Measurements from ENCODE around the gene MIAT. TPM values are rescaled to one million over a fixed set of nuclear protein-coding genes. Genes with fewer than 3 reads are reported as not detected.

Gene MIAT
- total RNA-seq, 4 donors from 2014 or later = 0.72 to 7.6 (median 1.1) TPM

- Histone ChIP-seq H3K9me3 (no peaks in the 10 kb centered on the region), H3K27ac (no peak overlapping the region), H3K36me3 (no peaks in the 10 kb centered on the region), H3K4me1 (peaks cover 25% of the 10 kb centered on the region), H3K27me3 (peaks cover 36% of the 10 kb centered on the region), H3K4me3 (no peak overlapping the region)
- DNase-seq (ENCODE audit: low spot score in 2 of 2) = no peak
- TF ChIP-seq POLR2A (IDR thresholded peaks at IDR 0.05) = no peak
- TF ChIP-seq EP300 (IDR thresholded peaks at IDR 0.05) = no peak
- no peak for TF ChIP-seq CTCF (IDR thresholded peaks at IDR 0.05)
- TF ChIP-seq POLR2AphosphoS5 (IDR thresholded peaks at IDR 0.05) = no peak
- WGBS = 89% methylated on average over 7 of the region's 7 CpGs
These were observed 3.7 kb downstream of the MIAT start for GRCh38 chr22:26660961-26661578.

- 68% methylated on average over 2 of the region's 2 CpGs for WGBS
- no peak for TF ChIP-seq POLR2A (IDR thresholded peaks at IDR 0.05)
- TF ChIP-seq EP300 (IDR thresholded peaks at IDR 0.05) = no peak
- TF ChIP-seq CTCF (IDR thresholded peaks at IDR 0.05) = no peak
- no peak for DNase-seq (ENCODE audit: low spot score in 2 of 2)
- H3K27me3 ChIP-seq = peaks cover 31% of the 10 kb centered on the region
- no peak overlapping the region for H3K4me3 ChIP-seq
- no peak overlapping the region for H3K27ac ChIP-seq
- H3K4me1 ChIP-seq = peaks cover 21% of the 10 kb centered on the region
- no peaks in the 10 kb centered on the region for H3K9me3 ChIP-seq
- no peaks in the 10 kb centered on the region for H3K36me3 ChIP-seq
These were observed 4.8 kb downstream of the MIAT start for GRCh38 chr22:26662160-26662559.

- Histone ChIP-seq H3K27me3 (peaks cover 18% of the 10 kb centered on the region), H3K36me3 (no peaks in the 10 kb centered on the region), H3K4me3 (no peak overlapping the region), H3K27ac (no peak overlapping the region), H3K4me1 (peaks cover 8% of the 10 kb centered on the region), H3K9me3 (no peaks in the 10 kb centered on the region)
- no peak for TF ChIP-seq EP300 (IDR thresholded peaks at IDR 0.05)
- no peak for TF ChIP-seq CTCF (IDR thresholded peaks at IDR 0.05)
- no peak for TF ChIP-seq POLR2AphosphoS5 (IDR thresholded peaks at IDR 0.05)
- no peak for TF ChIP-seq POLR2A (IDR thresholded peaks at IDR 0.05)
- WGBS = 88% methylated on average over 9 of the region's 9 CpGs
- no peak for DNase-seq (ENCODE audit: low spot score in 2 of 2)
These were observed 6.1 kb downstream of the MIAT start for GRCh38 chr22:26663374-26663923.

- DNase-seq (ENCODE audit: low spot score in 2 of 2) = no peak
- Histone ChIP-seq H3K9me3 (no peaks in the 10 kb centered on the region), H3K27ac (no peak overlapping the region), H3K4me3 (no peak overlapping the region), H3K27me3 (peaks cover 7% of the 10 kb centered on the region), H3K4me1 (peaks cover 2% of the 10 kb centered on the region), H3K36me3 (no peaks in the 10 kb centered on the region)
- TF ChIP-seq EP300 (IDR thresholded peaks at IDR 0.05) = no peak
- TF ChIP-seq CTCF (IDR thresholded peaks at IDR 0.05) = no peak
- TF ChIP-seq POLR2A (IDR thresholded peaks at IDR 0.05) = no peak
- no peak for TF ChIP-seq POLR2AphosphoS5 (IDR thresholded peaks at IDR 0.05)
- WGBS = 11% methylated on average over 4 of the region's 4 CpGs
These were observed 8.4 kb downstream of the MIAT start for GRCh38 chr22:26665813-26666231.

- TF ChIP-seq EP300 (IDR thresholded peaks at IDR 0.05) (no peak), CTCF (IDR thresholded peaks at IDR 0.05) (no peak), POLR2A (IDR thresholded peaks at IDR 0.05) (no peak), POLR2AphosphoS5 (IDR thresholded peaks at IDR 0.05) (no peak)
- no peak for DNase-seq (ENCODE audit: low spot score in 2 of 2)
- peaks cover 14% of the 10 kb centered on the region for H3K4me1 ChIP-seq
- 79% methylated on average over 10 of the region's 13 CpGs for WGBS
- H3K9me3 ChIP-seq = no peaks in the 10 kb centered on the region
- no peak overlapping the region for H3K27ac ChIP-seq
- no peaks in the 10 kb centered on the region for H3K36me3 ChIP-seq
- H3K4me3 ChIP-seq = no peak overlapping the region
- peaks cover 5% of the 10 kb centered on the region for H3K27me3 ChIP-seq
These were observed 9.8 kb downstream of the MIAT start for GRCh38 chr22:26667140-26667539.
